HG03354 (cell line): ENCODE measurements around the gene PLOD2.

Experiments used
- ATAC-seq: cut with Tn5 transposase; IDR thresholded peaks from one replicate; pipeline ENCODE4 v1.9.1; 2021; ENCODE audit warnings: mild to moderate bottlenecking; ENCODE audit not compliant: unreplicated experiment, poor library complexity, severe bottlenecking

The PLOD2 gene

DNA sequence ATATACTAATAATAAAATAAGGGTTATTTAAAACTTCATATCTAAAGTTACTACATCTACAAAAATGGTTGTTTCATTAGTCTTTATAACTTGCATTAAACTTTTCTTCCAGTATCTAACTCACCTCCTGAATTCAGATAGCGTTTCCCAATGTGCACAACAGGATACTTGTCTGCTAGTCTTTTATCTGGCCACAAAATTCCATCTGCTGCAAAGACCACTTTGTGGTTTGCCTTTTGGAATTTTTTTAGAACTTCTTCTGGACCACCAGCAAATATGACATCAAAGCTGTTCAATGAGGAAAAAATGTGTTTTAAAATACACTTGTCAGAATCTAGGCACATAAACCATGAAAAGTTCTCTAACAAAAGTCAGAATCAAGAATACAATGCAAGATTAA, 50.8 kb downstream of the PLOD2 start:
- ATAC-seq, result no peak

DNA sequence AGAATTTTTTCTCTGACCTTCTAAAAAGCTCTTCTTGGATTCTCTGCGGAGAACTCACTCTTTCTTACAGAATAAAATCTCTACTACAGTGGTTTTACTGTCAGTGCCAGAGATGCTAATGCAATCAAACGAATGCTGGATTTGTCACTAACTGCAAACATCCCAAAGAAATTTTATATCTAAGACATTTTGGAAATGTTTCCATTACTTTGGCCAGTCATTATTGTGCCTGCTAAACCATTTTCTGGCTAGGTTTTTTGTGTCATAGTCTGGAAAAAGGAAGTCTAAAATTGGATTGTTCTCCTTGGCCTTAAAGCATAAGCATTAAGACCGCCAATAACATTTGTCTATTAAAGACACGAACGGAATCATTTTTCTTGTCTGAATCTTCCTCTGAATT, 54.0 kb downstream of the PLOD2 start:
- no peak for ATAC-seq

DNA sequence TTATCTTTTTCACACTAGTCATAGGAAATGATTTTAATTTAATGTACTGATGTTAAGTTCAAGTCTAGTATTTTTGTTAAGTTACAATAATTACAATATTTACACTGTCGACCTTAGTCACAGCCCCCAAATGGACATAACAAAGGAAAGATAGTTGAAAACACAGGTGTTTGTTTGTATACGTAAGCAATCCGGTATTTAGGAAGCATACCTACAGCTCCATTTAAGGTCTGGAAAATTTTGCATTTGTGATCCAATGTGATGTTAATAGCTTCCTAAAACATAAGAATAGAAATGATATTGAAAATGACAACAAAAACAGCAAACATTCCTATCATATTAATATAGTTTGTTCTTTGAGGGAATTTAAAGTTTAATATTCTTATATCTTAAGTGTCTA, 56.9 kb downstream of the PLOD2 start:
- no peak for ATAC-seq

DNA sequence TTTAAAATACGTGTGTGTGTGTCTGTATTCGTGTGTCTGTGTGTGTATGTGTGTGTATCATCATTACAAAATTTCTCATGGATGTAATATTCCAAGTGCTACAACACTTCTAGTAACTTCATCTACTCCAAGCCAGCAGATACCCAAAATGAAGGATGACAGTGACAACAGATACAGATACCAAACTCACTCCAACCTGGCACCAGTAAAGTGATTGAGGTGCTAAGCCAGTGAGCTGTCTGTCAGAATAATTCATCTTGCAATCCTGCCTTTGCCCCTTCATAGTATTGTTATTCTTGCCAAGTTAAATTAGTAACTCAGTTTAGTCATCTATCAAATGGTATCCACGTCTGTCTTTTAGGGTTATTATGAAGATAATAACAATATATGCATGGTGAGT, 58.1 kb downstream of the PLOD2 start:
- no peak for ATAC-seq

DNA sequence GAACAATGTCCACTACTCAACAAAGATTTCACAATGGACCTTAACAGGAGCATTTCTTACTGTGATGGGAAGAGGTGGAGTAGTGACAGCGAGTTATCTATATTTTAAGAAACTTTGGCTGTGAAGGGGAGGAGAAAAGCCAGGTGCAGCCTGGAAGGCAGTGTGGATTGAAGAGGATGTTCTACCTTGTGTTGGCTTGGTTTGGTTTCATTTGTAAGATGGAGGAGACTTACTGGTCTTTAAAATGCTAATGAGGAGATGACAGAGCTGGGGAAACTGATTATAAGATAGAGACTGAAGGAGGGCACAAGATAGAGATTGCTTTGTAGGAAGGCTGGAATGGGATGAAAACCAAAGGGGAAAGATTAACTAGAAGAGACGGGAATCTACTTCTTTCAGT, 59.4 kb downstream of the PLOD2 start:
- ATAC-seq, result no peak

DNA sequence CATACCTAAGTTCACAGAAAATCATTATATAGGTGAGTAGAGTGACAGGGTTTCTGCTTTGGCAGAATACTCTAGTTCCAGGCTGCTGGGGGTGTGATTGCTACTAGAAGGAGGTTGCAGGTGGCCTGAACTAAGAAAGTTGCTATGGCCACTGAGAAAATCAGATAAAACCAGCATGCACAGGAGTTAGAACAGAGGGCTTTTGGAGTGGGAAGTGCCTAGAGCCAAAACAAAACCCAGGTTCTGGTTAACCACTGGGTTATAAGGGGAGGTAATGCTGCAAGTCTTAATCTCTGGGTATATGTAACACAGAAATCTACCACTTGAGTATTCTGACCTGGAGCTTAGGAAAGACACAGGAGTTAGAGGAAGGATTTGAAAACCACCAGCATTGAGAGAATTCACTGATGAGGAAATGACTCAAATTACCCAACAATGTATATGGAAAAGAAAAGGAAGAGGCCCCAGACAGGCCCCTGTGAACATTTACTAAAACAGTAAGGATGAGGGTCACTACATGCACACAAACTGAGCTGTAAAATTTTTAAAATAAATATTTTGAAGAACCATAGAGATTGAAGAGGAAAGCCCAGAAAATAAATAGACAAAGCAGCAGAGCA, 60.0 kb downstream of the PLOD2 start:
- no peak for ATAC-seq

DNA sequence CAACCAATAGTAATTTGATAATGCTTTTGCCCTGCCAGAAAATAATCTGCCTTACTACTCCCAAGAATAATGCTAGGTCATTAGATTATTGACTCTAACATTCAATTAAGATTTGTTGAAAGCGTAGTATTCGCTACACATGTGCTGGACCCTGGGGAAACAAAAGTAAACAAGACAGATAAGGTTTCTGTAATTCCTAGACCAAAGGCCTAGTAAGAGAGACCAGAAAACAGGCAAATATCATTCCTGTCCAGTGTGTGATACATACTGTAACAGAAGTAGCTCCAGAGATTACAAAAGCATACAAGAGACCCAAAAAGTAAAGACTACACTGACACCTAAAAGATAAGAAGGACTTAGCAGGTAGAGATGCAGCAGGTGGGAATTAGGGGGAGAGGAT, 60.8 kb downstream of the PLOD2 start:
- no peak for ATAC-seq

DNA sequence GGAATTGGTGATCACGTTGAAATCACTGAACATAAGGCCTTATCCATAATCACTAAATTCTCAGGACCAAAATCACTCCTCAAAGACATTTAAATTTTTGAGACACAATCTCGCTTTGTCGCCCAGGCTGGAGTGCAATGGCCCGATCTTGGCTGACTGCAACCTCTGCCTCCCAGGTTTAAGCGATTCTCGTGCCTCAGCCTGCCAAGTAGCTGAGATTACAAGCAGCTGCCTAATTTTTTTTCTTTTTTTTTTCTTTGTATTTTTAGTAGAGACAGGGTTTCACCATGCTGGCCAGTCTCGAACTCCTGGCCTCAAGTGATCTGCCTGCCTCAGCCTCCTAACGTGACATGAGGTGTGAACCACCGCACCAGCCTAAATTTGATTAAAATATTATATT, 61.7 kb downstream of the PLOD2 start:
- ATAC-seq, result no peak

DNA sequence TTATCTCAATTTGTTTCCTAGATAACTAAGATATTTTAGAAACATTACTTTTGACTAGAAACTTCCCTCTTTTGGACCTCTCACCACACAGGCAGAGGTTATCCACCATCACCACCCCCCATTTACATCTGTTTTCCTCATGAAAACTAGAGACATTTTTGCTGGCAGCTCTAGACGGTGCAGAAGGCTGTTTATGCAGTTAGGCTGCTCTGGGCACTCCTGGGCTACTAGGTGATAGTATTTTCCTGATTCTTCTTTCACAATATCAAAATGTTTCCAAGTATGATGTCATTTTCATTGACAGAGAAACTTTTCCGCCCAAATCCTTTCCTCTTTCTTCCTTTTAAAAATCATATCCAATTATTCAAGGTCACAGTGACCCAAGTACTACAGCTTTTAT, 67.1 kb downstream of the PLOD2 start:
- ATAC-seq, result no peak

DNA sequence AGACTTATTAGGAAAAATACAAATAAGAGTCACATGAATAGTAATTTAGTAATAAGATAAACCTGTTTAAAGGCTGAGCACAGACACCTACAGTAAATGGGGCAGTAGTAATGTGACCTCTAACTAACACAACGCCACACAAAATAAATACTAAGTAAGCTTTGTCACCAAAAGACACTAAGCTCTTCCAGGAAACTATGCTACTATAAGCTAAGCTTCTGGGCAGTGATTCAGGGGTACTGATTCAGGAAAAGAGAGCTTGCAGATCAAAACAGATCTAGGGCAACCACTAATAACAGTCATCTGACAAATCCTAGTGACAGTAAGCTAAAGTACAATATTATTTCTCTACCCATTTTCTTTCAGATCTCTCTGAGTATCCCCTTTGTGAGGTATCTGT, 68.8 kb downstream of the PLOD2 start:
- no peak for ATAC-seq

DNA sequence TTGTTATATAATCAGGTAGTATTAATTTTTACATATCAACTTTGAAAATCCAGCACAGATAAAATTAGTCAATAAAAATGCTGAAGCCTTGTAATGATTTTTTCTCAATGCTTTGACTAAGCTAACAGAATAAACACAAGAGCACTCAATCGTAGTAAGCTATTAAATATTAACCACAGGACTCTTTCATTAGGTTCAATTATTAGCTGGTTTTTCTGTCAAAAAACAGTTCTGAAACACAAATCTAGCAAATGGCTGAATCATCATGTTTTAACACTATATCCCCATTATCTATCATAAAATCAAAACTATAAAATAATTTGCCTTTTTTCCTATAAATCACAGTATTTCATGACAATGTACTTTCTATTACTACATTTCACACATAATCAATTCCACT, 69.6 kb downstream of the PLOD2 start:
- ATAC-seq, result peak; percentile 90

DNA sequence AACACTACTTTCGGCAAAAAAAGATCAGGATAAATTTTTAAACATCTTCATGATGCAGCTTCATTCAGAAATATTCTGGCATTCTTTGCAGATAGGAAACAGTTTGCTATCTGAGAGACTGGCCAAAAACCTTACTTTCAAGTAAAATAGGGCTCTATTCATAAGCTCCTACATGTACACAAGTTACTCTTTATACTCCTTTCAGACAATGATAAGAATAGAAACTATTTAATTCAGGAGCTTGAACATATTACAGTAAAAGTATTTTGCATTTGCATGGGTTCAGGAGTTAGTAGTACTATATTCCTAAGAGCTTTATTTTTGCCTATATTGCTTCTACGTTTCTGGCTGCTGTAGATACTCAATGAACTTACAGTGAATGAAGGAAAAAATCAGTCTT, 70.5 kb downstream of the PLOD2 start:
- no peak for ATAC-seq

DNA sequence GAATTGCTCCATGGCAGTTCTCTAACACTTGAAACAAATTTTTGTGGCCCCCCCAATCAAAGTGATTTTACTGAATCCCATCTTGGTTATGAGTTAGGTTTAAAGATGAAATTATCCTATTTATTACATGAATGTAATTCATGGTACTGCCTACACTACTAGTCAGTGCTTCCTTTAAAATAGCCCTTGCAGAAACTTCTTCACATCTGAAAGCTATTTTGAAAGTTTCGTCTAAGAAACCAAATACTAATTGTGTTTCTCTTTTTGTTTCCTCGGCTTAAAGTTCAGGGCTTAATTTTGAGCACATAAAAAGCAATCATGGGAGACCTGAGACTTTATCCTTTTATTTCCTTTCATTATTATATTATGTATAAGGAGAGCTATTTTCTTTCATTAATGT, 72.1 kb downstream of the PLOD2 start:
- ATAC-seq, result no peak

DNA sequence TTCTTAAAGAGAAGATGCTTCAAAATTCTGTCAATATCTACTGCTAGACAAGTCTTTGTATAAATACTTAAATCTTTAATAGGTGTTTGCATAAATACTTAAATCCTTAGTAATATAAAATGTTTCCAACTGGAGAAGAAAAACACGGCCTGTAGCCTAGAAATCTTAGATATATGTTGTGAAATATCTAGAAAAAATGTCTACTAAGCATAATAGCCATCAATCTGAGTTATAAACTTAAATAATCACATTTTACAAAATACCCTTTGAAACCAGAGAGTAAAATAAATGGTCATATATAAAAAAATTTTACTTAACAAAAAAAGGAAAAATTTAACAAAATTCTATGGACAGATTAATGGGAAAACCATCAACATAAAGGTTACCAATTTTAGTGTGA, 73.9 kb downstream of the PLOD2 start:
- no peak for ATAC-seq

DNA sequence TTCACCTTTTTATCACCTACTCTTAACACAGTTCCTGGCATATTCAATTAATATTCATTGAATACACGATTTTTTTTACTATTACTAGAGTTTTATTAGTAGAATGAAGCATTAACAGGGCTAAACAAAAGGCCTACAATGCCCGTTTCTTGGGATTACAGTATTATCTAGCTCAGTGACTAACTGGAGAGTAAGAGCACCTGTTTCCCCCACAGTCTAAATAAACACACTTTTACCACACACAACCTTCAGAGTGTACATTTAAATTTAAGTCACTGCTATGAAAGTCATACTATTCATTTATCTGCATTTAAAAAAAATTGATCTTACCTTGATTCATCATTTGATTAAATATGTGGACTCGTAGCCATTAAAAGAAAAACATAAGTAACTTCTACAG, 74.8 kb downstream of the PLOD2 start:
- no peak for ATAC-seq

DNA sequence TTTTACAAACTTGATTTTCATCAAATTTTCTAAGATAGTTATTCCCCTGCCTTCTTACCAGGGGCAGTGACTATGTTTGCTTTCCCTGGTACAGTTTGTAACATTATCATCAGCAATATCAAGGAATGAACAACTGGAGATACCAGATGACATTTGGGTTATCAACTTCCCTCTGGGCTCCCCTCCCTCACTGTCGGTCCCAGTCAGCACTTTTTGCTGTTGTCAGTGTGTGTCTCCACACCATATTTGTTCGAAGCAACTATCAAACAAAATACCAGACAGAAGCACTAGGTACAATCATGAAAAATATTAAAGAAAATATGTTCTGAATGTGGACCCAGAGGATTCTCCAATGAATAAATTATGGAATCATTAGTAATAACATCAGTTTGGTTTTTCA, 75.3 kb downstream of the PLOD2 start:
- ATAC-seq, result no peak

DNA sequence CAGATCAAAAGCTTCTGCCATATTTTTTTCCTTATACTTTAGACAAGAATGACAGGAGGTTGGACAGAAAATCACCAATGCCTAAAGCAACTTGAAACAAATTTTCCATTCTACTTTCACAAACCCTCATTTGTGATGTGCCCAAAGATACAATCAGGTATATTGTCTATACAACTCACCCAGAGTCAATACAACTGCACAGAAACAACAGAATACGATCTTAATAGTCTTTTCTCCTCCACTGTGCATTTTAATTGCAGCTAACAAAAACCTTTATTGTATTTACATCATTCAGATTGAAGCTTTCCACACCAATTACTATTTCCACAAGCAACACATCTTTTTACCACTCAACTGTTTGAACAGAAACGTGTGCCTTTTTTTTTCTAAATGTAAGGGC, 80.4 kb downstream of the PLOD2 start:
- ATAC-seq, result no peak

DNA sequence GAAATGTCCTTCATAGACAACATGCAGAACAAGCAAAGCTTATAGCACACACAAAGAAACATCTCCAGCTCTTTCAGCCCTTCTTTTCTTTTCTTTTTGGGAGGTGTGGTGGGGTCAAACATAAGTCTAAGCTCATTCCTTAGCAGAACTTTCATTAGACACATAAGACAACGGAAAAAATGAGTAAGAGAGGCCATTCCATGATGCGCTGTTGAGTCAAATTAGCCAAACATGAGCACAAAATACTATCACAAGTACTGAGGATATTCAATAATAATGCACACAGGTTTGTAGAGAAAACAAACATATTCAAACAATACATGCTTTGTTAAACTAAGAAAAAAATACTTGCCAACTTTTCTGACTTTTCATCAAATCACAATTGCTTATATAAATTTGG, 83.0 kb downstream of the PLOD2 start:
- no peak for ATAC-seq

DNA sequence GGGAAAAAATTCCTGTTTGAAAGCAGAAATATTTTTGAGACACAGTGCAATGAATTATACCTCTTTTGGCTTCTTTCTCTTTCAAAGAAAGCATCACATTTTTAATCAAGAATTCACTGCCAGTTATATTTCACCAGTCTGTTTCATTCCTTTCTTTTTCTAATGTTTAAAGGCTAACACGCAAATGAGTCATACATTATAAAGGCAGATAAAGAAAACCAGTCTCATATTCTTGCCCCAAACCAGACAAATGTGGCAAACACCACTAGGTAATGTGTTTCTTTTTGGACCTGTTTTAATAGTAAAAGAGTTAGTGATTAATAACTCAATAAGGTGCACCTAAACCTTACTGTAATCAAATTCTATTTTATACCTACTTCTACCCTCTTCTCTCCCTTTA, 83.8 kb downstream of the PLOD2 start:
- ATAC-seq, result no peak

DNA sequence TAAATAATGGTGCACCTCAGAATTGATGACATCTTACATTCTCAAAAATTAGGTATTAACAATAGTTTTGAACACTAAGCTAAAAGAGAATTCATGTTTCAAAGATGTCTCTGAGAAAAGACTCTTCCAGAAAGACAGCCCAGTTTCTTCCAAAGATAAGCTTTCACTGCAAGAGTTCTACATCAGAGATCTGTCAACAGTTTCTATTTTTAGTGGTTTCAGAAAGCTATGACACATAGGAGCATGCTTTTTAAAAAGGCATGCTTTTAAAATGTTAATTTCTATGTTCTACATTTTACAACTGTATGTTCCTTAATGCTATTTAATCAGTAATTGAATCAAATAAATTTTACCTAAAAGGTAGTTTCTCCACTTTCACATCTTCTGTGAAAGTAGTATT, 88.2 kb downstream of the PLOD2 start:
- ATAC-seq, result no peak

DNA sequence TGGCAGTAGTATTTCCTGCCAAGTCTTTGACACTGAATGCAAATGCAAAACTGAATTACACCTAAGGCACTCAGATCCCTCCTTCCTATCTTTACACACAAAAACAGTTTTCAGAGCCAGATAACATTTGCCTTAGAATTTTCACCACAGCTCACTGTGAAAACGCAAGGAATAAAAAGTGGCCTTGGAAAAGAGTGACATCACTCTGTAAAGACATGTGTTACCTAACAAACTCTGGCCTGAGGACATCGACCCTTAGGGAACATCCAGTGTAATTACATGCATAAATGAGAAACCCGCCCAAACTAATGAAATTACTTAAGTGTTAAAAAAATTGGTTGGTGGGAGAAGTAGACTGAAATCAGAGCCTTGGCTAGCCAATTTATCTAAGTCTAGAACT, 88.9 kb downstream of the PLOD2 start:
- ATAC-seq, result no peak

DNA sequence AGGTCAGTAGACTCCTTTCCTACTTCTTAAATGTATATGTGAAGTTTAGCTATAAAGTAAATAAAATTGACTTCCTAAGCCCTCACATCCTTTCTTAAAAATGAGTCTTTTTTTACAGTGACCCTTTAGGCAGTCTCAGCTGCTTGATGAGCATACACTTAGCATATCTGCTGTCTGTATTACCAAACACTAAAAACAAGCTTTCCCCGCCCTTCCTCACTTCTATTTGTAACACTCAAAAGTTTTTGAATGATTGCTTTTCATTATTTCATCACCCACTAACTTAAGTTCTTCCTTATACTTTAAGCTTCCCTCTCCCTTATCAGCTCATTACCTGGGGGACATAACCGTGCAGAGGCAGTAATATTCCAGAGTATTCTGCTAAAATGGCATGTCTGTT, 89.4 kb downstream of the PLOD2 start:
- ATAC-seq, result no peak

DNA sequence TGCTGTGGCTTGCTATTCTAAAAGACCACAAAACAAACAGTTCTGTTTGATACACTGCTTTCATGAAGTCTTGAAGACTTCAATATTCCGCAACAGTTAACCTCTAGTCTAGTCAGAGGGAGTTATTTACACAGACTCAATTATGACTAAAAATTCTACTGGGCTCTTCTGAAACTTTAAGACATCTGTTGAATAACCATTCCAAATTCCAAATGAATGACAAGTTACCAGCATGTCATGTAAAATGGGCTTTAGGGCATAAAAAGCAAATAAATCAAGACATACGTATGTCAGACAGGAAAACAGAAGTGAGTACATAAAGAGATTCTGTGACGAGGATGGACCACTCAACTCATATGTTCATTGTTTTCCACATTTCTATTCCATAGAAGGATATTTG, 93.9 kb downstream of the PLOD2 start:
- ATAC-seq, result no peak
